Pulmonary artery endothelial cell (primary cell): Measurements from ENCODE around the gene SAMD13. TPM values are rescaled to one million over a fixed set of nuclear protein-coding genes. Genes with fewer than 3 reads are reported as not detected.

Source experiments
- DNase-seq: peaks from one replicate; pipeline ENCODE4 v3.0.0-alpha.2; 2011; ENCODE audit warnings: low read depth, low spot score
- total RNA-seq: library from RNA; depleted of rRNA; stranded (reverse); fragments of >200 nt; gene quantifications from 2 replicates; pipeline ENCODE4 v1.2.3, GENCODE V29; 2014

SAMD13 gene
- total RNA-seq, 1 donor from 2014 or later = 2.6 TPM

GRCh38 chr1:84370831-84371394, 69.4 kb downstream of the SAMD13 start:
- no peak for DNase-seq

- DNase-seq = no peak
Observed at GRCh38 chr1:84373436-84374141, 72.1 kb downstream of the SAMD13 start.

GRCh38 chr1:84374991-84375696, 73.6 kb downstream of the SAMD13 start:
- DNase-seq = no peak

GRCh38 chr1:84376000-84376910, 74.7 kb downstream of the SAMD13 start:
- DNase-seq = no peak

GRCh38 chr1:84377480-84378095, 76.1 kb downstream of the SAMD13 start:
- no peak for DNase-seq

GRCh38 chr1:84379138-84379916, 77.8 kb downstream of the SAMD13 start:
- DNase-seq = no peak

GRCh38 chr1:84379917-84380180, 78.3 kb downstream of the SAMD13 start:
- no peak for DNase-seq

GRCh38 chr1:84382127-84382526, 80.6 kb downstream of the SAMD13 start:
- DNase-seq = no peak

GRCh38 chr1:84385347-84385746, 83.8 kb downstream of the SAMD13 start:
- DNase-seq = no peak

- no peak for DNase-seq
Observed at GRCh38 chr1:84386716-84387479, 85.4 kb downstream of the SAMD13 start.

- no peak for DNase-seq
Observed at GRCh38 chr1:84387480-84388163, 86.1 kb downstream of the SAMD13 start.

GRCh38 chr1:84390226-84390625, 88.7 kb downstream of the SAMD13 start:
- no peak for DNase-seq

- no peak for DNase-seq
Observed at GRCh38 chr1:84398175-84399155, 97.0 kb downstream of the SAMD13 start, which contains the start of gene DNASE2B. Gene DNASE2B (plus strand): TSS chr1:84398484. CDS start chr1:84398565, 81 bp downstream.

Other genes with a start within 250 kb of the SAMD13 start
- gene PRKACB, start 157.4 kb upstream of the SAMD13 start, total RNA-seq = 53.1 and 67.4 TPM in 2 replicates
- gene DNASE2B, start 96.8 kb downstream of the SAMD13 start, total RNA-seq = not detected in 2 replicates
- gene RPF1, start 177.6 kb downstream of the SAMD13 start, total RNA-seq = 35.4 and 42.9 TPM in 2 replicates
- gene SPATA1, start 204.7 kb downstream of the SAMD13 start, total RNA-seq = 0.66 and 0.95 TPM in 2 replicates
- 17.2 and 20.1 TPM in 2 replicates for gene GNG5, start 204.9 kb downstream of the SAMD13 start, total RNA-seq